ENCODE results near the gene C1QTNF8.

The C1QTNF8 gene

DNA sequence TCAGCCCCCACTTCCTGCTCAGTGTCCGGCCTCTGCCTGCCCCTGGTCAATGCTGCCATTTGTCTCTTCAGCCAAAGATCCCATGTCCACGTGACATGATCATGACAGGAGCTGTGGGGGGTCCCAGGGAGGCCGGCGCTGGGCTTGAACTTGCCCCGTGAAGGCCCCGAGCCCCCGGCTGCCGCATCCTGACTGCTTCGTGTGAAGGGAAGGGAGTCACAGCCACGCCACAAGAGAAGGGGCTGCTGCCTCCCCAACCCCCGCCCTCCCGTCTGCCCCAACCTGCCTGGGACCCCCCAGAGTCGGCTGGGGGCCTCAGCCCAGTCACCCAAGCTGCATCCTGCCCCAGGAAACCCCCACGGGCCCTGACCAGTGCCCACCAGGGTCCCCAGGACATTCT lies 37.8 kb downstream of the C1QTNF8 start:
- H3K27ac Mint-ChIP-seq = no peak overlapping the region
- peaks cover 4% of the 10 kb centered on the region for H3K27me3 Mint-ChIP-seq
- H3K9me3 Mint-ChIP-seq = peaks cover 4% of the 10 kb centered on the region
- H3K36me3 Mint-ChIP-seq (ENCODE audit: low read depth) = no peaks in the 10 kb centered on the region
- H3K4me3 Mint-ChIP-seq = no peak overlapping the region
- H3K4me1 Mint-ChIP-seq (ENCODE audit: low read depth) = no peaks in the 10 kb centered on the region

- Mint-ChIP-seq H3K27ac (no peak overlapping the region), H3K4me3 (no peak overlapping the region), H3K4me1 (ENCODE audit: low read depth) (no peaks in the 10 kb centered on the region), H3K36me3 (ENCODE audit: low read depth) (no peaks in the 10 kb centered on the region), H3K27me3 (peaks cover 4% of the 10 kb centered on the region), H3K9me3 (peaks cover 4% of the 10 kb centered on the region)
Measured at GRCh38 chr16:1057252-1057932, 38.7 kb downstream of the C1QTNF8 start.

- H3K27ac Mint-ChIP-seq = no peak overlapping the region
- H3K27me3 Mint-ChIP-seq = peaks cover 4% of the 10 kb centered on the region
- H3K4me1 Mint-ChIP-seq (ENCODE audit: low read depth) = no peaks in the 10 kb centered on the region
- H3K4me3 Mint-ChIP-seq = no peak overlapping the region
- H3K9me3 Mint-ChIP-seq = peaks cover 4% of the 10 kb centered on the region
- no peaks in the 10 kb centered on the region for H3K36me3 Mint-ChIP-seq (ENCODE audit: low read depth)
Measured at GRCh38 chr16:1056196-1056595, 39.8 kb downstream of the C1QTNF8 start.

GRCh38 chr16:1055557-1055924 lies 40.5 kb downstream of the C1QTNF8 start:
- Mint-ChIP-seq H3K9me3 (peaks cover 4% of the 10 kb centered on the region), H3K4me3 (no peak overlapping the region), H3K4me1 (ENCODE audit: low read depth) (no peaks in the 10 kb centered on the region), H3K27ac (no peak overlapping the region), H3K27me3 (peaks cover 4% of the 10 kb centered on the region), H3K36me3 (ENCODE audit: low read depth) (no peaks in the 10 kb centered on the region)

DNA sequence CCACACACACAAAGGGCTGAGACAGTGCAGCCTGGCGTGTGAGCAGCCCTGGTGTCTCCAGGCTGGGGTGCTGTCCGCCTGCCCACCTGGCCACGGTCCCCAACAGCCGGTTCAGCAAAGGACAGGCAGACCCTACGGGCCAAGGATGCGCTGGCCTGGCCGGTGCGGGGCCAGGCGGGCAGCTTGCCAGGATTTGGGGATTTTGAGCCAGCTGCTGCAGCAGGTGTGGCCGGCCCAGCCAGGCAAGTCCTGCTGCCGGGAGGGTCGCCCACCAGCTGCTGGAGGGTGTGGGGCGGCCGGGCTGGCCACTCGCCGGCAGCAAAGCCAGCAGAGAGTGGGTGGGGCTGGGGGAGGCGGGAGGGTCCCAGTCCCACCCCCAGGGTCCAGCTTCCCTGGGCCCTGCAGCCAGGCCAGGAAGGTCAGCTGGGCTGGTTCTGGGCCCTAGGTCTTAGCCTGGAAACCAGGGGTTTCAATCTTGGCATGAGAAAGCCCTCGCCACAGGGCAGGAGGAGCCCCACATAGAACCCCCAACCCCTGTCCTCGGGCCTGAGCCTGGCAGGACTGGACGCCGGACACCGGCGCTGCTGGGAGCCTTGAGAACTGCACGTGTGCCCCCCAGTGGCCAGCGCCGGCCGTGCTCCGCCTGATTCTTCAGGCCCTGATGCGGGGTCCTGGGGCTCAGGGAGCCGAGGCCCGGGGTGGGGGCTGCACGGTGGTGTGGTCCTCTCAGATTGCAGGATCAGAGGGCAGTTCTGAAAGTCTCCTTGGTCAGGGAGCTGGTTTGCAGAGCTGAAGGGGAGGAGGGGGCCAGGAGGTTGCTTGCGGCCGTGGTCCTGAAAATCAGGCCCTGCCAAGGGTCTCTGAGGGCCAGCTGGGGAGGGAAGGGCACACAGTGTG lies 41.1 kb downstream of the C1QTNF8 start:
- Mint-ChIP-seq H3K9me3 (peaks cover 4% of the 10 kb centered on the region), H3K27ac (no peak overlapping the region), H3K4me1 (ENCODE audit: low read depth) (no peaks in the 10 kb centered on the region), H3K27me3 (peaks cover 4% of the 10 kb centered on the region), H3K36me3 (ENCODE audit: low read depth) (no peaks in the 10 kb centered on the region), H3K4me3 (no peak overlapping the region)

DNA sequence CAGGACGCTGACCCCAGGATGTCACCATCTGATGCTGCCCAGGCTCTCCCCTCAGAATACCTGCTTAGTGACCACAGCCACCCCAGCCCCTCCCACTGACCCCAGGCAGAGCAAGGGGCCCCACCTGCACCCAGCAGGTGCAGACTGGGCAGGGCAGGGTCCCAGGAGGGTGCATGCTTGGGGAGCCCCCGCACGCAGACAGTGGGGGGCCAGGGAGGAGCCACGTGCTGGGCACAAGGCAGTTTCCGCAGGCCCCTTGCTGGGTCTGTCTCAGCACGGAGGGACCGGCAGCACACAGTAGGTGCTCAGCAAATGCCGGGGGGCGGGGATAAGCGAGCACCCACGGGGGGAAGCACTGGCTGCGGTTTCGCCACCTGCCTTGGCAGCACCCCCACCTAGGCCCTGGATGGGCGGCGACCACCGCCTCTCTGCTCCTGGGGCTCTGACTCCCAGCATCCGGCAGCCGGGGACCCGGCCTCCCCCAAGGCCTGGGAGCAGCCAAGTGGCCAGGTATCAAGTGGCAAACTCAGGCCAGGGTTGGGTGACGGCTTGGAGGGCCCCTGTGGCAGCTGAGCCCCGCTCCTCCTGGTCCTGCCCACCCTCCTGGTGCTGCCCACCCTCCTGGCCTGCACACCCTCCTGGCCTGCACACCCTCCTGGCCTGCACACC lies 42.2 kb downstream of the C1QTNF8 start:
- no peaks in the 10 kb centered on the region for H3K9me3 Mint-ChIP-seq
- H3K4me3 Mint-ChIP-seq = no peak overlapping the region
- no peaks in the 10 kb centered on the region for H3K4me1 Mint-ChIP-seq (ENCODE audit: low read depth)
- no peaks in the 10 kb centered on the region for H3K36me3 Mint-ChIP-seq (ENCODE audit: low read depth)
- H3K27ac Mint-ChIP-seq = no peak overlapping the region
- H3K27me3 Mint-ChIP-seq = no peaks in the 10 kb centered on the region

DNA sequence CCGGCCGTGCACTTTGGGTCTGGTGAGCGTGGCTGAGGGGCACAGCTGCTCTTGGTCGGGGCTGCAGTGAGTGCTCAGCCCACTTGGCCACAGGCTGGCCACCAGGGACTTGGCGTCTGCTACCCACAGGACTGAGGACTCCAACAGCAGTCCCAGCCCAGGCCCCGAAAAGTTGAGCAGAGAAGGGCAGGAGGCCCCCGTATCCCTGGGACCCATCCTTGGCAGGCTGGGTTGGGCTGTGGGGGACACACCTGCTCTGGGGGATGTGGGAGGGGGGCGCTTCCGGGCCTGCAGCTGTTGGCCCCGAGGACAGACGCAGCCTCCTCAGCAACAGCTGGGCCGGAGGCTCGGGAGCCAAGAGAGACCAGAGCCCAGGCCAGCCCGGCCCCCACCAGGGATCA lies 42.9 kb downstream of the C1QTNF8 start:
- Mint-ChIP-seq H3K4me1 (ENCODE audit: low read depth) (no peaks in the 10 kb centered on the region), H3K27ac (no peak overlapping the region), H3K9me3 (no peaks in the 10 kb centered on the region), H3K4me3 (no peak overlapping the region), H3K36me3 (ENCODE audit: low read depth) (no peaks in the 10 kb centered on the region), H3K27me3 (no peaks in the 10 kb centered on the region)

GRCh38 chr16:1052721-1053120 lies 43.3 kb downstream of the C1QTNF8 start:
- no peak overlapping the region for H3K4me3 Mint-ChIP-seq
- H3K36me3 Mint-ChIP-seq (ENCODE audit: low read depth) = no peaks in the 10 kb centered on the region
- no peaks in the 10 kb centered on the region for H3K27me3 Mint-ChIP-seq
- H3K4me1 Mint-ChIP-seq (ENCODE audit: low read depth) = no peaks in the 10 kb centered on the region
- no peaks in the 10 kb centered on the region for H3K9me3 Mint-ChIP-seq
- no peak overlapping the region for H3K27ac Mint-ChIP-seq

- no peak overlapping the region for H3K4me3 Mint-ChIP-seq
- no peaks in the 10 kb centered on the region for H3K27me3 Mint-ChIP-seq
- no peaks in the 10 kb centered on the region for H3K9me3 Mint-ChIP-seq
- H3K4me1 Mint-ChIP-seq (ENCODE audit: low read depth) = no peaks in the 10 kb centered on the region
- H3K36me3 Mint-ChIP-seq (ENCODE audit: low read depth) = no peaks in the 10 kb centered on the region
- no peak overlapping the region for H3K27ac Mint-ChIP-seq
Measured at GRCh38 chr16:1051446-1051845, 44.6 kb downstream of the C1QTNF8 start.

- Mint-ChIP-seq H3K27me3 (no peaks in the 10 kb centered on the region), H3K4me3 (no peak overlapping the region), H3K27ac (no peak overlapping the region), H3K4me1 (ENCODE audit: low read depth) (no peaks in the 10 kb centered on the region), H3K36me3 (ENCODE audit: low read depth) (no peaks in the 10 kb centered on the region), H3K9me3 (no peaks in the 10 kb centered on the region)
Measured at GRCh38 chr16:1050921-1051320, 45.1 kb downstream of the C1QTNF8 start.

- Mint-ChIP-seq H3K27me3 (no peaks in the 10 kb centered on the region), H3K4me1 (ENCODE audit: low read depth) (no peaks in the 10 kb centered on the region), H3K9me3 (no peaks in the 10 kb centered on the region), H3K4me3 (no peak overlapping the region), H3K27ac (no peak overlapping the region), H3K36me3 (ENCODE audit: low read depth) (no peaks in the 10 kb centered on the region)
Measured at GRCh38 chr16:1050516-1050915, 45.5 kb downstream of the C1QTNF8 start.

GRCh38 chr16:1049976-1050247 lies 46.1 kb downstream of the C1QTNF8 start:
- no peak overlapping the region for H3K27ac Mint-ChIP-seq
- no peaks in the 10 kb centered on the region for H3K4me1 Mint-ChIP-seq (ENCODE audit: low read depth)
- no peaks in the 10 kb centered on the region for H3K9me3 Mint-ChIP-seq
- H3K36me3 Mint-ChIP-seq (ENCODE audit: low read depth) = no peaks in the 10 kb centered on the region
- H3K27me3 Mint-ChIP-seq = no peaks in the 10 kb centered on the region
- H3K4me3 Mint-ChIP-seq = no peak overlapping the region

DNA sequence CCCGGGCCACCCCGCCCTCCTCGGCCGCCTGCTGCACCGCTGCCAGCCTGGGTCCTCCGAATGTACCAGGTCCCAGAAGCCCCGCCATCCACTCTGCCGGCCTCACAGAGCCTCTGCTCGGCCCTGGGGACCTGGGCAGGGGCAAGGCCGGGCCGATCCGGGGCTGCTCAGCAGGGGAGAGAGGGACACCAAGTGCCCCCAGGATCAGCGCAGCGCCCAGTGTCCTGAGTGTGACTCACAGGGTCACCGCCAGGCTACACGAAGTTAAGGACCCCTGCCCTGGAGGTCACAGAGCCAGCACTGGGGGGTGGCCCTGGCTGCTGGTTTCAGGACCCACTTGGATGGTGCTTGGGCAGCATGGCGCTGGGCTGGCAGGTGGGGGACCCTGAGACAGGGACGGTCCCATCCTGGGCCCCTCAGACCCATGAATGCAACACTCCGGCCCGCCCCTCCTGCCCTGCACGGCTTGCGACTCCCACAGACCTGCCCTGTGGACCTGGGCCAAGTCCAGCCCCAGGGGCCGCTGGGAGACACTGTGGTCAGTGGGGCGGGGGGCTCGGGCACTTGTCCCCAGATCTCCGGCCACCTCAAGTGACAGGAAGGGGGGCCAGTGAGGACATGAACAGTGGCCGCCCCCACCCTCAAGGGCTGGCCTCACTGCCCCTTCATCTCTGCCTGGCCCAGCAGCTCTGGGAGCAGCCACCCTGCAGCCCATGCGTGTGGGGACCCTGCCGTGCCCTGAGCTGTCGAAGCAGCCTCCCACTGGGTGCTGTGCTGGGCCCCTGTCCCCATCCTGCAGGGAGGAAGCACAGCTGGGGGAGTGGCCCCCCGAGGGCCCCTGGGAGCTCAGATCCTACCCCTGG lies 46.7 kb downstream of the C1QTNF8 start:
- Mint-ChIP-seq H3K9me3 (no peaks in the 10 kb centered on the region), H3K27me3 (no peaks in the 10 kb centered on the region), H3K27ac (no peak overlapping the region), H3K4me1 (ENCODE audit: low read depth) (no peaks in the 10 kb centered on the region), H3K4me3 (no peak overlapping the region), H3K36me3 (ENCODE audit: low read depth) (no peaks in the 10 kb centered on the region)

- no peaks in the 10 kb centered on the region for H3K4me1 Mint-ChIP-seq (ENCODE audit: low read depth)
- H3K9me3 Mint-ChIP-seq = no peaks in the 10 kb centered on the region
- no peak overlapping the region for H3K4me3 Mint-ChIP-seq
- no peaks in the 10 kb centered on the region for H3K27me3 Mint-ChIP-seq
- no peak overlapping the region for H3K27ac Mint-ChIP-seq
- no peaks in the 10 kb centered on the region for H3K36me3 Mint-ChIP-seq (ENCODE audit: low read depth)
Measured at GRCh38 chr16:1048442-1049112, 47.5 kb downstream of the C1QTNF8 start.
